Measurements from ENCODE around the gene SMG9.

Gene SMG9

GRCh38 chr19:43708716-43709115 lies 46.0 kb downstream of the SMG9 start:
- H3K4me3 ChIP-seq (ENCODE audit: low read depth, low read length) = no peak overlapping the region
- TF ChIP-seq CTCF (IDR thresholded peaks at IDR 0.05; ENCODE audit: low read depth, low read length, missing control alignments) = no peak
- no peak for DNase-seq (ENCODE audit: low read depth)

- no peak for TF ChIP-seq CTCF (IDR thresholded peaks at IDR 0.05; ENCODE audit: low read depth, low read length, missing control alignments)
- DNase-seq (ENCODE audit: low read depth) = no peak
- H3K4me3 ChIP-seq (ENCODE audit: low read depth, low read length) = no peak overlapping the region
These were observed 47.5 kb downstream of the SMG9 start for GRCh38 chr19:43707158-43707712.

- H3K4me3 ChIP-seq (ENCODE audit: low read depth, low read length) = no peak overlapping the region
- DNase-seq (ENCODE audit: low read depth) = no peak
- no peak for TF ChIP-seq CTCF (IDR thresholded peaks at IDR 0.05; ENCODE audit: low read depth, low read length, missing control alignments)
These were observed 49.0 kb downstream of the SMG9 start for GRCh38 chr19:43705729-43706128.

GRCh38 chr19:43704002-43704705 lies 50.6 kb downstream of the SMG9 start:
- TF ChIP-seq CTCF (IDR thresholded peaks at IDR 0.05; ENCODE audit: low read depth, low read length, missing control alignments) = no peak
- DNase-seq (ENCODE audit: low read depth) = no peak

GRCh38 chr19:43700395-43701000 lies 54.3 kb downstream of the SMG9 start:
- DNase-seq (ENCODE audit: low read depth) = no peak
- no peak for TF ChIP-seq CTCF (IDR thresholded peaks at IDR 0.05; ENCODE audit: low read depth, low read length, missing control alignments)
- H3K4me3 ChIP-seq (ENCODE audit: low read depth, low read length) = no peak overlapping the region

More at GRCh38 chr19:43704002-43704705, 50.6 kb downstream of the SMG9 start:
- no peak overlapping the region for H3K4me3 ChIP-seq (ENCODE audit: low read depth, low read length)

GRCh38 chr19:43699506-43700394 lies 55.0 kb downstream of the SMG9 start:
- no peak overlapping the region for H3K4me3 ChIP-seq (ENCODE audit: low read depth, low read length)

More at GRCh38 chr19:43699506-43700394, 55.0 kb downstream of the SMG9 start:
- no peak for TF ChIP-seq CTCF (IDR thresholded peaks at IDR 0.05; ENCODE audit: low read depth, low read length, missing control alignments)
- DNase-seq (ENCODE audit: low read depth) = no peak

Data from GM12864 (cell line).